GM18868 (cell line): ENCODE measurements around the gene UBR2.

Experiments
- ATAC-seq: cut with Tn5 transposase; IDR thresholded peaks from one replicate; pipeline ENCODE4 v1.9.1; 2021; ENCODE audit warnings: mild to moderate bottlenecking, moderate library complexity; ENCODE audit not compliant: unreplicated experiment

UBR2 gene

DNA sequence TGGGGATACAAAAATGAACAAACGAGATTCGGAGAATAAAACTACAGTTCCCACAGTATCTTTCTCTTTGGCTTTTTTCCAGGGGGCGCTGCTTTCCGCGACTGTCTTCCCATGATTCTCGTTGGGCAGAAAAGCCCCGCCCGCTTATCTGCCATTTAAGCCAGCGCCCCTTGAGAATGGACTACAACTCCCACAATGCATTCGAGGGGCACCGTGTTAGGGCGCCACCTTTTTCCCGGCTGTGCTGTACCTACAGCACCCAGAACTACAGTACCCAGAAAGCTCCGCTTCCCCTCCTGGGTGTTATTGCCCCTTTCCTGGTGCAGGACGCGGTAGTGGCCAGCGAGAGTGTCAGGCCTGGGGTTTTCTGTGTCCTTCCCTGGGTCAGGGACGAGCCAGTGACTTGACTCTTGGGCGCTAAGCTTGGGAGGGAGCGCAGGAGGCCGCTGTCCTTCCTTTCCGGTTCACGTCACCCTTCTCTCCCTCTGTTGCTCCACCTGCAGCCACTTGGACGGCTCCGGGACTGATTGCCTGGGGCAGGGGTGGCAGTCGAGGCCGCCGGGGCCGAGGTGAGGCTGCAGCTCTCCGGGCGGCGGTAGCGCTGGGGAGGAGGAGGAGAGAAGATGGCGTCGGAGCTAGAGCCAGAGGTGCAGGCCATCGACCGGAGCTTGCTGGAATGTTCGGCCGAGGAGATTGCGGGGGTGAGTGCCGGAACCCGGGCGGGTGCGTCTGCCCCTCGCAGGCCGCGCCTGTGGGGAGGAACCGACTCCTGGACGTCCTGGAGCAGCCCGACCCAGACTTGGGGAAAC, at the start of gene UBR2:
UBR2 (plus strand) TSS at position 333 of the 809 bp plus-strand sequence; CDS start at position 624, 291 bp downstream.
- peak; percentile 94 for ATAC-seq

DNA sequence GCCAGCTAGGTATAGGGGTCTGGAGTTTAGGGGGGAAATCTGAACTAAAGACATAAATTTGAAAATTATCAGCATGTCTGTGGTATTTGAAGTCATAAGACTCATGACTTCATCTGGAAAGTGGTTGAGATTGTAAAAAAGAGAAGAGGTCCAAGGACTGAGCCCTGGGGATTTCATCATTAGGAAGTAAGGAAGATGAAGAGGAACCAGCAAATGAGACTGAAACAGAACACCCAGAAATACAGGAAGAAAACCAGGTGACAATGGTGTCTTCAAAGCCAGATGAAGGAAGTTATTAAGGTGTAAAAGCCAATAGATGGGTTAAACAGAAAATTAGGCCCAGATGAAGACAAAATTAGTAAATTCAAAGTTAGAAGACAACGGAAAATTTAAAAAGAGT, 49.1 kb upstream of the UBR2 start:
- no peak for ATAC-seq

DNA sequence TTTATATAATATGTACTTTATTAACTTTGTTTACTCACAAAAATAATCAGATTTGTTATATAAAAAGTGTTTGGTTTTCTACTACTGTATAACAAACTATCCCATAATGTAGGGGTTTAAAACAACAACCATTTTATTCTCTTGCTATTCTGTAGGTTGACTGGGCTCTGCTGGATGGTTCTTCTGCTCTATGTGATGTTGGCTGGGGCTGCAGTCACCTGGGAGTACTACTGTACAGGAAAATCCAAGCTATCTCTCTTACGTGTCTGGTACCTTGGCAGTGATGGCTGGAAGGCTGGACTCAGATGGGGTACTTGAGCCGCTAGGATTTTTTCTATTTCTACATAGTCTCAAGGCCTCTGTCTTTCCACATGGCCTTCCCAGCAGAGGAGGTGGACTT, 44.0 kb upstream of the UBR2 start:
- ATAC-seq = no peak

GRCh38 chr6:42520786-42521607, 42.8 kb upstream of the UBR2 start:
- ATAC-seq = peak; percentile 86

GRCh38 chr6:42522036-42522435, 41.8 kb upstream of the UBR2 start:
- ATAC-seq = no peak

GRCh38 chr6:42522942-42523814, 40.7 kb upstream of the UBR2 start:
- ATAC-seq = no peak

DNA sequence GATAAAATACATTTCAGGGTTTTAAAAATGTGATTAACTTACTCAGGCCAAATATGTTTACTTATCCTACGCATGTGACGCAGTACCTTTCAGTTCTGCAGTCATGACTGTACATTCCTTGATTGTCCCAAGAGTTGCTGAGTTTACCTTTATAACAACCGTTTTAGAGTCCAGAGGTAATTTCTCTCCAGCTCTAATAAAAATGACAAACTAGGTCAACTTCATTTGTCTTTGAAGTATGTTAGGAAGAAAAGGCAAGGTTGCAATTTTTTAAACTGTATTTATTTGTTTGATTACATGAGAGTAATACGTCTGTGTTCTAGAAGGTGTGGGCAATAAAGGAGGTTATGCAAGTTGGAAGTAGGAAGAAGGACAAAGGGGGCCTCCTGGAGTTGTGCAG, 38.6 kb upstream of the UBR2 start:
- no peak for ATAC-seq

- ATAC-seq = no peak
Observed at GRCh38 chr6:42526616-42527015, 37.2 kb upstream of the UBR2 start.

GRCh38 chr6:42527204-42527603, 36.6 kb upstream of the UBR2 start:
- no peak for ATAC-seq

DNA sequence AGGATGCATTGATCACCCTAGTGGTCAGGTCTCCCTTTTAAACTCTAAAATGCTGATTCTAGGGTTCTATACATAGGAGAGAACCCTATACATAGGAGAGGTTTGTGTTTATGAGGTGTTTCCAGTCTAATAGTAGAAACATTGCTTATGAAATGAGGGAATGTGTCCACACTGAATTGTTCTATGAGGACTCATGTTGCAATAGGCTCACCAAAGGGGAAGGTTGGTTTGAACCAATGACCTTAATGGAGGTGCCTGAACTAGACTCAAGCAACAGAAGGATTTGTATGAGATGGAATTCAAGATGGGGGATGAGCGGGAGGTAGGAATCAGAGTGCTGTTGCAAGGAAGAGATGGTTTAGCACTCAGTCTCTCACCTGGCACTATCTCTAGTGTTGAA, 33.5 kb upstream of the UBR2 start:
- no peak for ATAC-seq

DNA sequence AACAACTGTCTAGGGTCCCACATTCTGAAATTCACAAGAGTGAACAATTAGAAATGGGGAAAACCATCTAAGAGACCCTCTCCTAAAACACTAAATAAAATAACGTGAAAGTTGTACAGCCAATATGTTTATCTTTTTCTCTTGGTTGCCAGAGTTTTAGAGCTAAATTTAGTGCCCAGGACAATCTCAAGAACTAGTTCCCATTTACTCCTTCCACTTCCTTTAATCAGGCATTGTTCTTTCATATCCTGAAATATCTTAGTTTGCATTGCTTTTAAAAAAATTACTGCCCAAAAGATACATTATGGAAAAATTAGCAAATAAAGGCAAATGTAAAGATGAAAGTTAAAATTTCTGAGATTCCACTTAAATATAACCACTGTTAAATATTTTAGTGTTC, 33.1 kb upstream of the UBR2 start:
- ATAC-seq = no peak

- ATAC-seq = no peak
Observed at GRCh38 chr6:42532038-42532669, 31.7 kb upstream of the UBR2 start.

DNA sequence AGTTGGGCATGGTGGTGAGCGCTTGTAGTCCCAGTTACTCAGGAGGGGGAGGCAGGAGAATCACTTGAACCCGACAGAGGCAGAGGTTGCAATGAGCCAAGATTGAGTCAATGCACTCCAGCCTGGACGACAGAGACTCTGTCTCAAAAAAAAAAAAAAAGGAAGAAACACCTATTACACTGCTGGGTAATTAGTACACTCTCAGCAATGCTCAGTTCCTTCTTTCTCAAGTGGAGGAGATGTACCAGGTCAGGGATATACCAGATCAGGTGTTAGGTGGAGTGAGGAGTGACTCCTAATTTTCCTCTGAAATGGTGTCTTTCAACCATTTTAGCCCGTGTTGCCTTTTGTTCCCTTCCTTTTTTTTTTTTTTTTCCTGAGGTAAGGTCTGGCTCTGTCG, 30.0 kb upstream of the UBR2 start:
- ATAC-seq = no peak

GRCh38 chr6:42537536-42537935, 26.3 kb upstream of the UBR2 start:
- no peak for ATAC-seq

DNA sequence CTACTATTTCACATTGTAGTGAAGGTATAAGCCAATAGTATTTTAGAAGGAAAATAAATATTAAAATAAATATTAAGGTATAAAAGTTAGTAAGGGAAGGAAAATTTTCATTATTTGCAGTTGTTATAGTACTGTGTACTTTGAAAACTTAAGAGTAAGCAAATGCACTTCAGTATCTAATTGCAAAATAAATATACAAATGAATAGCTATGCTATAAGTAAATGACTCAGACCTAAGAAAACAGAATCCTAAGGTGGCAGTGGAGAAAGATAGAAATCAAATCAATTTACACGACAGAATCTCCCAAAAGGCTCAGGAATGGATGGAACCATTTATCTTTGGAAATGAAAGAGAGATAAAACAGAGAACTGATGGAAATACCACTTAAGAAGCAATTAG, 24.7 kb upstream of the UBR2 start:
- ATAC-seq = no peak

DNA sequence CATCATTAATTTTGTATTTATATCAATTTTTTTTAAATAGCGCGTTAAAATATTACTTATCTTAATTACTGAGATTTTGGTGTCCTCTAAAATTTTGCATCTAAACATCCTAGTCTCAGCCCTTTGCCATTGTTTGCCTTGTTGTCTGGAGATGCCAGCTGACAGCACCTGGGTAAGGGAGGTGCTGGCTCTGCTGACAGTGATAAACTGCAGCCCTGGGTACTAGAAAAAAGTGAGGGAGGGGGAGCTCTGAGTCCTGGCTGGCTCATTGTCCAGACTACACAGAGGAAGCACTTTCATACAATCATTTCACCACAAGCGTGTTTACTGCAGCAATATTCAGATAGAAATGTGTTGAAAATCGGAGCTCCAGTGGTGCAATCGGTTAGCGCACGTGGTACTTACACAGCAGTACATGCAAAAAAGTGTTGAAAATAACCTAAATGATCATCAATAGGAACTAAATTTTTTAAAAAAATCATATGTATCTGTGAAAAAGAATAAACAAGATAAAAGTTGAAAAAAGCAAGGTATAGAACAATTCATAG, 18.5 kb upstream of the UBR2 start:
- ATAC-seq = no peak

DNA sequence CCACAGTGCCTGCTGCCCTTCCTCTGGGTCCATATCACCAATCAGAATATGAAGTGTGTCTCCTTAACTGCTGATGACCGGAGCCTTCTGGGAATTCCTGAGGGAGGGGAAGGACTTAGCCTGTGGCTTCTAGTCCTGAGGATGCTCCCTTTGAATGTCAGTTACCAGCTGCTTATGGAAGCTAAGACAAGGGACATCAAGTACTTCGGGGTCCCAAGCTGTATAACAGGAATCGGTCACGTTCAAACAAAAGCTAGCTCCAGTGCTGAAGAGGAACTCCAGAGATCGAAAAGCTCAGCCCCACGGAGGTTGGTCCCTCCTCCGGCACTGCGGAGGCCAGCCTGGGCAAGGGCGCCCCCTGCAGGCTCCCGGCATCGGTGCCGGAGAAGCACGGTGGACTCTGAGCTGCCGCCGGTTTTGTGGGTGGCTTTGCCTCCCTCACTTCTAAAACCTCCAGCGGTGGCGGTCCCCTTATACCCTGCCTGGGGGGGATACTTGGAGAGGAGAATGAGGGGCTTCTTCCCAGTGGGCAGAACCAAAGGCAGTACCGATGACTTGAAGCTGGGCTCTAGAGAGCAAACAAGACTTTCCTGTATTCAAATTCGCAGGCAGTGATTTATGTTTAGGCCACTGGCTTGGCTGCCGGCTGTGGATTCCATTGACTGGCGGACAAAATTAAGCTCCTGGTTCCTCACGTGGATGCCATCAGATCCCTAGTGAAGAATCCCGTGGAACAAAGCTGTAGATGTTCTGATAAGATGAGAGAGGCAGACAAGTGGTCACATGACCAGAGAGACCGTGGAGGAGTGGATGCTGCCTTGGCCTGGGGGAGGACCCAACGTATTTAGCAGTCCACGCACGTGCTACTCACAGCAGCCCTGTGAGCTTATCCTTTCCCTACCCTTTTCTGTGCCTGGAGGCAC, 16.2 kb upstream of the UBR2 start:
- ATAC-seq = peak; percentile 80

GRCh38 chr6:42550277-42550676, 13.6 kb upstream of the UBR2 start:
- ATAC-seq = no peak

DNA sequence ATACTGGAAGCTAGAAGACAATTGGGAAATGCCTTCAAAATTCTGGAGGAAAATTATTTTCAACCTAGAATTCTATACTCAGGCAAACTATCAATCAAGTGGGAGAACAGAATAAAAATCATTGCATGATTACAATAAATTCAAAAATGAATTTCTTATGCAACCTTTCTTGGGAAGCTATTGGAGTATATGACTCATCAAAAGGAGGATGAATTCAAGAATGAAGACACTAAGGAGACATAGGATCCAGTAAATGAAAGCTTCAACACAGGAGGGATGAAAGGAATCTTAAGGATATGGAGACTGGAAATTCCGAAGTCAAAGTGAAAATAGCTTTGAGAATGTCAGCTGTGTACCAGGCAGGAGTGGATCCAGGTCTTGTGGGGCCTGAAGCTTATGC, 12.6 kb upstream of the UBR2 start:
- no peak for ATAC-seq
